NCI-H2196 treated with DMSO at 0.1 percent for 48 hours (cell line): Measurements from ENCODE around the gene RBM44.

Source experiments
- DNase-seq: peaks from one replicate; lab custom pipeline; 2025; ENCODE audit not compliant: unreplicated experiment; lab: John Stamatoyannopoulos, UW

RBM44 gene

DNA sequence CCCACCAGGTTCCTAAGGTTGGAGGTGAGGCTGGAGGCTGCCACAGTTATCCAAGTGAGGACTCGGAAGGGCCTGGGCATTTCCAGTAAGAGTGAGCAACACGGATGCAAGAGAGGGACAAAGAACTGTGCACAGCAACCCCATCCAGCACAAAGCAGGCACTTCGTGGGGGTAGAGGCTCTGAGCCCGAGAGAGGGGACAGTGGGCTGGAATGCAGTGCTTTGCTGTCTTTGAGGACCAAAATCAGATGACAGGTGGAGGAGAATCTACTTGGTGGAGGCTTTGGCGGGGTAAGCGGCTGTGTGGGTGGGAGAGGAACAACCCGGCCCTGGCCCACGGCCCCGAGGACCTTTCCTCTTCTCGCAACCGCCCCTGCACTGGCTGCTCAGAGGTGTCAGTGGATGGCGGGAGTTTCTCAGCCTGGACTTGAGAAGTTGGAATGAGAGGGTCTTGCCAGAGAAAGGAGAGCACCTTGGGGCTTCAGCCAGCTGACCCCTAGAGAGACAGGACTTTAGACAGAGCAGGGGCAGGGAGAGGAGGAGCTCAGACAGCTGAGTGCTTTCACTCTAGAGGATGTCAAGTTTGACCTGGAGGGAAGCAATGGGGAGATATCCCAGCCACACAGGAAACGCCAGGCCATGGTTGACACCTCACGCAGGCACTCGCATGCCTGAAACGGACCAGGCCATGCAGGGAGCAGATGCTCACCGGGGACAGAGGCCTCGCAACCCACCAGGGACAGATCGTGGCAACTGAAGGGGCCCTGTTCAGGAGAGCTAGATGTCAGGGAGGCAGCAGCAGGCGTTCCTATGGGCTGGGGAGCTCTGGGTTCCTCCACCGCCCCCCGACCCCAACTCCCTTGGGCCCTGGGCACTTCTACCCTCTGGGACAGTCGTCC, 72.4 kb downstream of the RBM44 start:
- DNase-seq: no peak

- DNase-seq: no peak
Measured at GRCh38 chr2:237872178-237872887, 73.8 kb downstream of the RBM44 start.

DNA sequence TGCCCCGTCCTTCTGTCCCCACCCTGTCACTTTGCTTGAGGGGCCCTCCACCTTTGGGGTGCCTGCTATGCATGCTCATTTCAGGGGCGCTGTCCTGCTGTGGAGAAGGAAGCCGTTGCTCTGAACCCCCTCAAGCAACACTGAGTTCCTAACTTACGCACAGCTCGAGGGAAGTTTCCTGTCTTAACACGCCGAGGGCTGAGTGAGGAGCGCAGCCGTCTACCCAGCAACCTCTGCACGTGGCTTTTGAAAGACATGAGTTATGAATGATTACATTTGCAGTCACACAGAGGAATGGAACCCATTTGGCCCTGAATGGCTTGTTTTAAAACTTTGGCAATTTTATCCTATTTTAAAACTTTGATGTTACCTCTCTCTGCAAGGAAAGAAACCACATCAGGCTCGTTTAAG, 74.8 kb downstream of the RBM44 start:
- DNase-seq: no peak

GRCh38 chr2:237873897-237874551, 75.4 kb downstream of the RBM44 start:
- DNase-seq: no peak

- no peak for DNase-seq
Measured at GRCh38 chr2:237874585-237875161, 76.1 kb downstream of the RBM44 start.

DNA sequence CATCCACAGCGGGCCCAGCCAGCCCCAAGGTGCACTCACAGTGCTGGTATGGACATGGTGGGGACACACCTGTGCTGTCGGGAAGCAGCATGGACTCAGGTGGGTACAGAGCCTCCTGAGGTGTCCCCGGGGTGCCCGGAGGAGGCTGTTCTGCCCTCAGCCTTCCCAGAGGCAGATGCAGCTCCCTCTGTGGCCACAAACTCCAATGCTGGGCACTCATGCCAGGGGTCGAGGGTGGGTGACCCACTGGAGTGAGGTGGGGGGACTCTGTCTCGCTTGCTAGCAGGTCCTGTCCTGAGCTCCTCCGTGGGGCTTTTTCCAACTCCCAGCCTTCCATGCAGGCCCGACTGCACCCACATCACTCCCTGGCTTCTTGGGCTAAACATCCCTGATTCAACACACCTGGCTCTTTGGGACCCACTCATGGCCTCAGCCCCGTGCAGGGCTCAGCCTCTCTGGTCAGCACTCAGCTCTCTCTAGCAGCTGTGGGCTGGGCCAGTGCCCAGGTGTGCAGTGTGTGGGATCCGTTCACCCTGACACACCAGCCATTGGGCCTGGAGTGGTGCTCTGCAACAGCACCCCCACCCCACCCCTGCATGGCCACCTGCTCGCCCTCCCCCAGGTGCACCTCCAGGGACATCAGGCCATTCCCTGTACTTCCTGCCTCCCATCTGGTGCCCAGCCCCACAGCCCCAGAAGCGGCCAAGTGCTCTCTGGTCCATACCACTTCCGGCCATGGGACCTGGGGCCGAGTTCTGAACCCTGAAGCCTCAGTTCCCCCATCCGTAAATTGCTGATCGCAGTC, 76.9 kb downstream of the RBM44 start:
- no peak for DNase-seq

GRCh38 chr2:237876061-237876526, 77.5 kb downstream of the RBM44 start:
- no peak for DNase-seq

DNA sequence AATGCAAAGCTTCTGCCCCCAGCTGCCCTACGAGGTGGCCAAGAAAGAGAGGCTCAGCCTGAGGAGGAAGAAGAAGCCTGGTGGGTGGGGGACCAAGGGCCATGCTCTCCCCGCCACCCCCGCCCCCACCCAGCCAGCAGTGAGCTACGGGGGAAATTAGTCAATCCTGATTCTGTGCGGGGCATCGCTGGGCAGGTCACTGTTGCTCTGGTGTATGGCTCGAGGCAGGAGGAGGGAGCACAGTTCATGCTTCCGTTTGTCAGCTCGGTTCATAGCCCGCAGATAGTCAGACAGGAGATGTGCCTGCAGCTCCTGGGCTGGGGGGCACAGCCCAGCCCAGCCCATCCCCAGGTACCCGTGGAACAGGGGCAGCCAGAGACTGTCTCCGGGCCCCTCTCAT, 78.0 kb downstream of the RBM44 start:
- no peak for DNase-seq

DNA sequence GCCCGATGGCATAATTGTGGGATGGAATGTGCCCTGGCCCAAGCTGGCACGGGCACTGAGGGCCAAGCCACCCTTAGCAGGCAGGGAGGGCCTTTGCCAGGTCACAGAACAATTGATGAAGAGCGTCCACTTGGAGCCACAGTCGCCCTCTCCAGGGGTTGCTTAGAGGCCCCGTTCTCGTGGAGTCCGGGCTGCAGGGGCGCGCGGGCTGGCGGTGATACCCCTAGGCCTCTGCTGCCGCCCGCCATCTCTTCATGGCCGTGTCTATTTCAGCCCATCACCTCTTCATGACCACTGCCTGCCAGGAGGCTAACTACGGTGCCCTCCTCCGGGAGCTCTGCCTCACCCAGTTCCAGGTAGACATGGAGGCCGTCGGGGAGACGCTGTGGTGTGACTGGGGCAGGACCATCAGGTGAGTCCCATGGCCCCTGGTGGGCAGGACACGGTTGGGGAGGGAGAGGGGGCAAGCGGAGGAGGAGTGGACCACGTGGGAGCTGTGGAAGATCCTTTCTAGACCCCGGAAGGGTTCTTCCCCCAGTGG, 78.4 kb downstream of the RBM44 start:
- DNase-seq: no peak

GRCh38 chr2:237877576-237878307, 79.2 kb downstream of the RBM44 start:
- DNase-seq: no peak

DNA sequence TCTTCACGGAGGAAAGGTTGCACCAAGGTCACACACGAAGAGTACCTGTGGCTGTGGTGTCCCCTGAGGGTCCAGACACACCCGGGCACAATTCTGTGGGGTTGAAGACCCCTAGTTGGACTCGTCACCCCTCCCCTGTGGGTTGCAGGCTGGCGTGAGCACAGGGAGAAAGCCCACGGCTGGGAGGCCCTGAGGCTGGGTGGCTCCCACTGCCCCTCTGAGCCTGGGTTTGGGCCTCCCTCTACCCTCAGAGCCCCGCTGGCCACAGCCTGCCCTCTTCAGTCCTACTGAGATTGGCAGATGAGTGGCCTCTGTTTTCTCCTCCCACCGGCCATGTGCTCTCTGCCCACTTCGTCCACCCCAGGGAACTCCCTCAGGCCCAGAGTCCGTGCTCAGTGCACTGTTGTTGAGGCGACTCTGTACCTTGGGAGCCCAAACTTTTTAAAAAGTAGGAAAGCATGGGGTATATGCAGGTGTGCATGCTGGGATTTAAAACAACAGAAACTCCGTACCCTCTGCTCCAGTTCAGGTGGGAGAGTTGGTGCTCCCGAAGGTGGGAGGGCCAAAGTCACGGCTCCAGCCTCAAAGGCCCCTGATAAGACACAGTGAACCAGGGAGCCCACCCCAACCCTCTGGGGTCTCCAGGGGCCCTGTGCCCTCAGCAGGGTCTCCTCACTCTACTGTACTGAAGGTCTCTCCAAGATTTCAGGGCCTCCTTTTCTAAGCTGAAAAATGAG, 79.9 kb downstream of the RBM44 start:
- DNase-seq: no peak

DNA sequence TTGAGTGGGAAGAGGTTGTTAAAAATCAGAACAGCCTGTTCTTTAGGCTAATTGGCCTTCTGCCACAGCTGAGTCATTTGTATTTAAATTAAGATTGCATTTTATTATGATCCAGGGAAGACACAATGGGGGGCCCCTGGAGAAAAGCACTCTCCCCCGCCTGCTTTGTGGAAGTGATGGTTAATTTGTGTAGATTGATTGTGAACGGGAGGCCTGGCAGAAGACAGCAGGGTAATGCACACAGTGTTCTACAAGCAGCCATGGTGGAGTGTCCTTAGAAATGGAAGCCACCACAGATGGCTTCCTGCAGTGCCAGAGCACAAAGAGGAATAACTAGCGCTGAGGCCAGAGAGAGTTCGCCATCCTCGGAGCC, 80.5 kb downstream of the RBM44 start:
- DNase-seq: no peak

DNA sequence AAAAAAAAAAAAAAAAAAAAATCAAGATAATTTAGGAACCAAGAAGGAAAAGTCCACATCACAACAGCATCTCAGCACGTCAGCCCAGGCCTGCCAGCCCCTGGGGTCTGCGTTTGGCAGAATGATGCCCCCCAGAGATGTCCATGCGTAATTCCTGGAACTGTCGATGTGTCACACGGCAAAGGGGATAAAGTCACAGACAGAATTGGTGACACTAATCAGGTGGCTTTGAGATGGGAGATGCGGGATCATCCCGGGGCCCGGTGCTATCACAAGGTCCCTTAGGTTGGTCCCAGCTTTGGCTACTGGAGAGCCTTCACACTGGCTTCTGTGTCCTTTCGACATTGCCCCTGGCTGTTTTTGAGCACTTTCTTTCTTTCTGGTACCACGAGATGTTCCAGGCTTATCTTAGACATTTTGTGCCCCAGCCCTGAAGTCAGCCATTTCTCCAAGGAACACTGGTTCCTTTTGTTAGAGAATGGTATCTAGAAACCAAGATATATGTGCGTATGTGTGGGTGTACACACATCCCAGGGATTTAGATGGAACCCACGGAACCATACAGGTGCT, 81.5 kb downstream of the RBM44 start:
- no peak for DNase-seq

- DNase-seq: no peak
Measured at GRCh38 chr2:237882510-237883481, 84.2 kb downstream of the RBM44 start.

GRCh38 chr2:237883951-237884446, 85.4 kb downstream of the RBM44 start:
- no peak for DNase-seq

DNA sequence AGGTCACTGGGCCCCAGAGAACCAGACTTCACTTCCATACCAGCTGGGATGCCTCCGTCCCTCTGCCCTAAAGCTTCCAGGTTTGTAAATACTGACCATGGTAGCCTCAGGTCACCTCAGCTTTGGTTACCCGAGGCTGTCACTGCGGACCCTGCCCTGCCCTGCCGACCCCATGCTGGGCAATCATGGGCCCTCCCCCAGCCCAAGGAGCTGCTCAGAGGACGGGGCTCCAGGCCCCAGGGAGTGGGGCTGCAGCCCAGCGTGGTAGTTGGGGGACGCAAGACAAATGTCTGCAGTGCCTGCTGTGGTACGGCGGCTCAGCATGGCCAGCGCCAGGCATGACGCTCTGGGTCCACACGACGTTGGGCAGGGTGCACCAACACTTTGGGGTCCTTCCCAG, 86.1 kb downstream of the RBM44 start:
- no peak for DNase-seq
